Measurements from ENCODE around the gene CYB561D2. TPM values are rescaled to one million over a fixed set of nuclear protein-coding genes. Genes with fewer than 3 reads are reported as not detected.
A peak's percentile ranks its signal among the peaks of the same experiment; 100 is the strongest.

CYB561D2 gene
- total and polyA plus RNA-seq, 2 of the 13 experiments (the other 11 are each of a cell fraction or from before 2014, with no cell fraction given): 11.1 to 17.2 TPM

- TF ChIP-seq KAT2B (IDR thresholded peaks at IDR 0.05; ENCODE audit: borderline replicate concordance, low read depth, low read length) (no peak), ZBTB4 (CRISPR knock-in tag; IDR thresholded peaks at IDR 0.05; ENCODE audit: borderline replicate concordance) (peak; percentile 95; the same call in 1 of the 2 replicates)
Observed at GRCh38 chr3:50350527-50351322, at the start of gene CYB561D2, which contains the start of gene NPRL2 (continued).

GRCh38 chr3:50302095-50303012, 48.3 kb upstream of the CYB561D2 start:
- Histone ChIP-seq H3K79me2 (ENCODE audit: insufficient read depth, low read length) (peaks cover 36% of the 10 kb centered on the region), H3K27me3 (ENCODE audit: control insufficient read depth in 1 of 2, insufficient read depth in 2 of 2, low read length in 2 of 2) (no peaks in the 10 kb centered on the region; a peak in 1 of 5 replicates), H2AFZ (ENCODE audit: low read length) (no peak overlapping the region), H3K36me3 (replicated peaks in 1 of 2; ENCODE audit: control insufficient read depth in 1 of 2, insufficient read depth in 2 of 2, low read length in 2 of 2) (peaks cover 1 to 3% of the 10 kb centered on the region in 2 experiments; a peak in 2 of 5 replicates), H3K9ac (ENCODE audit: insufficient read depth, low read depth, low read length) (peak overlapping the region; percentile 93), H4K20me1 (ENCODE audit: insufficient read depth, low read length) (peaks cover 11% of the 10 kb centered on the region), H3K27ac (ENCODE audit: extremely low read length, insufficient read depth, low read length) (peak overlapping the region; percentile 96), H3K9me3 (ENCODE audit: low read length) (no peaks in the 10 kb centered on the region), H3K4me2 (ENCODE audit: low read depth, low read length) (peak overlapping the region; percentile 86), H3K4me3 (replicated peaks in 1 of 3; ENCODE audit: insufficient read depth in 1 of 3, low read depth in 2 of 3, low read length in 3 of 3) (peak overlapping the region; percentile 67 to 91 (median 71)), H3K4me1 (ENCODE audit: insufficient read depth, low read length) (peaks cover 56% of the 10 kb centered on the region)
- in situ Hi-C loops (cut with HindIII; ENCODE audit: extremely low pct_ligation_motif_present, low pct_unique_long_range_greater_than_20kb): no loop called here
- intact Hi-C loops (cut with micrococcal nuclease; ENCODE audit: unreplicated experiment): loop anchor here (1.0 to 5.0 kb wide), 2 partner anchors 22 to 40 kb away; no protein-coding TSS in a partner anchor
- no TSS peak for BruUV-seq (replicated peaks)
- ChIA-PET CTCF (ENCODE audit: low intra/inter-chr PET ratio, low total read pairs) (interaction anchor here (1.9 to 2.5 kb wide), 2 partner anchors 20 to 22 kb away, joined by 14 to 15 read pairs; partner anchors contain the start of gene HYAL2), POLR2A (interaction anchor here (1.1 to 7.9 kb wide), 14 partner anchors 10 to 106 kb away, joined by 3 to 222 read pairs (median 12); partner anchors contain the start of genes CYB561D2, GNAI2, HYAL2 and IFRD2)
- FAIRE-seq: no peak
- DNase-seq (ENCODE audit: low spot score): no peak
- ATAC-seq: peak; percentile 3
- 10% methylated on average over 2 of the region's 32 CpGs for WGBS (ENCODE audit: low lambda C conversion rate)
- TF ChIP-seq ZNF878 (CRISPR knock-in tag; IDR thresholded peaks at IDR 0.05): peak; percentile 78
- no peak for TF ChIP-seq U2AF1 (optimal IDR thresholded peaks at IDR 0.05; ENCODE audit: low read depth, low read length)
- peak; percentile 56; the same call in 1 of the 2 replicates for TF ChIP-seq ZNF772 (CRISPR knock-in tag; IDR thresholded peaks at IDR 0.05)
- 0 out of 2 replicates have a peak, but pooled peaks have one; percentile 25 for TF ChIP-seq BATF2 (CRISPR knock-in tag; IDR thresholded peaks at IDR 0.05)
- 0 out of 2 replicates have a peak, but pooled peaks have one; percentile 34 for TF ChIP-seq NFATC3 (CRISPR knock-in tag; IDR thresholded peaks at IDR 0.05)
- peak; percentile 85 for TF ChIP-seq HNRNPL (IDR thresholded peaks at IDR 0.05; ENCODE audit: low read depth, low read length)
- TF ChIP-seq RXRA (CRISPR knock-in tag; IDR thresholded peaks at IDR 0.05): peak; percentile 8; the same call in 1 of the 2 replicates
- TF ChIP-seq PAWR (CRISPR knock-in tag; IDR thresholded peaks at IDR 0.05; ENCODE audit: borderline replicate concordance): 0 out of 2 replicates have a peak, but pooled peaks have one; percentile 78
- TF ChIP-seq ZNF530 (CRISPR knock-in tag; IDR thresholded peaks at IDR 0.05; ENCODE audit: low read depth): no peak; the same call in 1 of the 2 replicates
- 0 out of 2 replicates have a peak, but pooled peaks have one; percentile 15 for TF ChIP-seq PHF8 (CRISPR knock-in tag; IDR thresholded peaks at IDR 0.05)
- TF ChIP-seq NFYB (CRISPR knock-in tag; IDR thresholded peaks at IDR 0.05): peak; percentile 38; the same call in 1 of the 2 replicates
- no peak for TF ChIP-seq POLR2AphosphoS5 (IDR thresholded peaks at IDR 0.05; ENCODE audit: low read depth, low read length)
- peak; percentile 15; the same call in 1 of the 2 replicates for TF ChIP-seq ELF4 (CRISPR knock-in tag; IDR thresholded peaks at IDR 0.05; ENCODE audit: borderline replicate concordance)
- TF ChIP-seq ZNF468 (CRISPR knock-in tag; IDR thresholded peaks at IDR 0.05): 0 out of 2 replicates have a peak, but pooled peaks have one; percentile 54
